Measurements from ENCODE around the gene OAT. TPM values are rescaled to one million over a fixed set of nuclear protein-coding genes. Genes with fewer than 3 reads are reported as not detected.

OAT gene
- total and polyA plus RNA-seq, 2 donors from 2014 or later: 44.1 to 76.6 TPM

DNA sequence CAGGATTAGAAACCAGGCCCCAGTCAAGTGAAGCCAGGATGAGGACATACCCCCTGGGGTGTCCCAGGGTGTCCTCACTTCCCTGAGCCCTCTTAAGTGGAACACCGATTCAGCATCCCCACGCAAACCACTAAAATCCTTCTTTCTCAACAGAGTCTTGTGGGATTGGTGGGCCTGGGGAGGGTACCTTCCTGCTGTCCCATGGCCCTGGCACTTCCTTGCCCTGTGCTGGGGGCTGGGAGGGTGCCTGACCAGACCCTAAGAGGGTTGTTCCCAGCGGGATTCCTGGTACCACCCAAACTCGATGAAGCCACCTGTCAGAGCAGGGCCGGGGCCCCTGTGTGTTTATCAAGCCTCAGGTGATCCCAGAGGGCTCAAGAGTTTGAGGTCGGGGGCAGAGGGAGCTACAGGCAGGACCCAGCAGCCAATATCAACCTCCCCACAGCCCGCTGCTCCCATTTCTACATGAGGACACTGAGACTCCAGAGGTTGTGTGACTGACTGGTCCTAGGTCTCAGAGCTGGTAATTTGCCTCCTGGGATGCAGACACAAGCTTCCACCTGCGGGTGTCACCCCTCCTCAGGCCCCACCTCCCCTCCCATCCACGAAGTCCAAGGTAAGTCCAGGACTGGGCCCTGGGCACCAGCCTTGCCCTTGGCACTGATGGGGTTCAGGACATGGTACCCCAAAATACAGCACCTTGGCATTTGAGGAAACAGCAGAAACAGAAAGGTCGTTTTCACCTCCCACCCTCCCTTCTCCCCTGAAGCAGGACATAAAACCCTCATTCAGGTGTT, 31.4 kb downstream of the OAT start:
- Histone ChIP-seq H3K27me3 (ENCODE audit: control insufficient read depth, insufficient read depth, low read length) (no peaks in the 10 kb centered on the region), H3K9ac (ENCODE audit: low read length in 3 of 3) (no peak overlapping the region), H3K4me3 (ENCODE audit: low read length in 3 of 3) (no peak overlapping the region), H3K27ac (ENCODE audit: low read depth in 2 of 2, low read length in 2 of 2) (no peak overlapping the region), H3K9me3 (ENCODE audit: control insufficient read depth in 2 of 3, insufficient read depth in 1 of 3, low read length in 3 of 3) (no peaks in the 10 kb centered on the region), H3K4me1 (ENCODE audit: control insufficient read depth in 2 of 3, insufficient read depth in 2 of 3, low read depth in 1 of 3, low read length in 3 of 3) (peaks cover 0 to 5% (median 0%) of the 10 kb centered on the region in 3 donors), H3K36me3 (ENCODE audit: control insufficient read depth in 2 of 3, insufficient read depth in 3 of 3, low read length in 3 of 3) (no peaks in the 10 kb centered on the region)
- DNase-seq (peak in 1 of 5 donors; percentile 38), FAIRE-seq (no peak)
- TF ChIP-seq, protein P1, sequence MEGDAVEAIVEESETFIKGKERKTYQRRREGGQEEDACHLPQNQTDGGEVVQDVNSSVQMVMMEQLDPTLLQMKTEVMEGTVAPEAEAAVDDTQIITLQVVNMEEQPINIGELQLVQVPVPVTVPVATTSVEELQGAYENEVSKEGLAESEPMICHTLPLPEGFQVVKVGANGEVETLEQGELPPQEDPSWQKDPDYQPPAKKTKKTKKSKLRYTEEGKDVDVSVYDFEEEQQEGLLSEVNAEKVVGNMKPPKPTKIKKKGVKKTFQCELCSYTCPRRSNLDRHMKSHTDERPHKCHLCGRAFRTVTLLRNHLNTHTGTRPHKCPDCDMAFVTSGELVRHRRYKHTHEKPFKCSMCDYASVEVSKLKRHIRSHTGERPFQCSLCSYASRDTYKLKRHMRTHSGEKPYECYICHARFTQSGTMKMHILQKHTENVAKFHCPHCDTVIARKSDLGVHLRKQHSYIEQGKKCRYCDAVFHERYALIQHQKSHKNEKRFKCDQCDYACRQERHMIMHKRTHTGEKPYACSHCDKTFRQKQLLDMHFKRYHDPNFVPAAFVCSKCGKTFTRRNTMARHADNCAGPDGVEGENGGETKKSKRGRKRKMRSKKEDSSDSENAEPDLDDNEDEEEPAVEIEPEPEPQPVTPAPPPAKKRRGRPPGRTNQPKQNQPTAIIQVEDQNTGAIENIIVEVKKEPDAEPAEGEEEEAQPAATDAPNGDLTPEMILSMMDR (IDR thresholded peaks at IDR 0.05; ENCODE audit: borderline replicate concordance, extremely low read depth, insufficient read depth): no peak
- intact Hi-C loops (cut with DNase I): loop anchor here (5.0 kb wide), 1 partner anchor 390 kb away; no protein-coding TSS in a partner anchor

DNA sequence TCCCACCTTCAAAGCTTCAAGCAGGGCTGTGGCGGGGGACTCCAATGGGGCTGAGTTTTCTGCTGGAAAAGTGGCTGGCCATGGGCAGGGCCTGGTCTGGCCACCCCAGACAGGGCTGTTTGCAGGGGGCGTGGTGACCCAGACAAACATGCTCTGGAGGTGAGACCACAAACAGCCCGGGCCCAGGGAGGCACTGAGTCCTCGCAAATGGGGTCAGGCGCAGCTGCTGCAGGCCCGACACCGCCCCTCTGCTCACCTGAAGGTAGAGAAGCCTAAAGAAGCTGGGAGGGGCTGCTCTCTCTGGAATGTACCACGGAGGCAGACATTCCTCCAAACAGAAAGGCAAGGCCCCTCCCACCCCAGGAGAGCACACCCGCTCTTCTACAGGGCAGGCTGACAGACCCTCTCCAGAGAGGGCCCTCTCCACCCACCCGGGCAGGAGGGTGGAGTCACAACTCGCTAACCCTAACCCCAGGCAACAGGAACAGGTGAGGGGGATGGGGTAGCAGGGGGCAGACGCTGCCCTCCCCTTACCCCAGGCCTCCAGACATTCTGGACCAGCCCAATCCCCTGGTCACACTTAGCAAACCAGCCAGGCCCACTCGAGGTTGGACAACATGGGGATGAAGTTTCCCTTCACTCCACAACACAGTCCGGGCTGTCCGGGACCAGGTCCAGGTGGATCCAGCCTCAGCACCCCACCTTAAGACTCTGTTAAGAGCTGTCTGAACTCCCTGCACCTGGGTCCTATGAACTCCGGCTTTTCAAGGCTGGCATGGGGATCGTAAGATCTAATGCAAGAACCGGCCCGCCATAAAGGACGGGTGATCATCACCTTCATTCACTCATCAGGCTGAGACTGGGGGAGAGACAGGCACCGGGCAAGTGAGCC, 32.3 kb downstream of the OAT start:
- intact Hi-C loops (cut with DNase I): loop anchor here (5.0 kb wide), 1 partner anchor 389 kb away; no protein-coding TSS in a partner anchor
- DNase-seq (peak in 2 of 5 donors; percentile 37 to 74), FAIRE-seq (no peak)
- H3K36me3 ChIP-seq (ENCODE audit: control insufficient read depth in 2 of 3, insufficient read depth in 3 of 3, low read length in 3 of 3): no peaks in the 10 kb centered on the region
- H3K27ac ChIP-seq (ENCODE audit: low read depth in 2 of 2, low read length in 2 of 2): no peak overlapping the region
- H3K9ac ChIP-seq (ENCODE audit: low read length in 3 of 3): no peak overlapping the region
- H3K4me1 ChIP-seq (ENCODE audit: control insufficient read depth in 2 of 3, insufficient read depth in 2 of 3, low read depth in 1 of 3, low read length in 3 of 3): peaks cover 0 to 5% (median 0%) of the 10 kb centered on the region in 3 donors
- no peaks in the 10 kb centered on the region for H3K9me3 ChIP-seq (ENCODE audit: control insufficient read depth in 2 of 3, insufficient read depth in 1 of 3, low read length in 3 of 3)
- H3K4me3 ChIP-seq (ENCODE audit: low read length in 3 of 3): no peak overlapping the region
- TF ChIP-seq, protein P1 (IDR thresholded peaks at IDR 0.05; ENCODE audit: borderline replicate concordance, extremely low read depth, insufficient read depth): no peak
- peaks cover 2% of the 10 kb centered on the region for H3K27me3 ChIP-seq (ENCODE audit: control insufficient read depth, insufficient read depth, low read length)

DNA sequence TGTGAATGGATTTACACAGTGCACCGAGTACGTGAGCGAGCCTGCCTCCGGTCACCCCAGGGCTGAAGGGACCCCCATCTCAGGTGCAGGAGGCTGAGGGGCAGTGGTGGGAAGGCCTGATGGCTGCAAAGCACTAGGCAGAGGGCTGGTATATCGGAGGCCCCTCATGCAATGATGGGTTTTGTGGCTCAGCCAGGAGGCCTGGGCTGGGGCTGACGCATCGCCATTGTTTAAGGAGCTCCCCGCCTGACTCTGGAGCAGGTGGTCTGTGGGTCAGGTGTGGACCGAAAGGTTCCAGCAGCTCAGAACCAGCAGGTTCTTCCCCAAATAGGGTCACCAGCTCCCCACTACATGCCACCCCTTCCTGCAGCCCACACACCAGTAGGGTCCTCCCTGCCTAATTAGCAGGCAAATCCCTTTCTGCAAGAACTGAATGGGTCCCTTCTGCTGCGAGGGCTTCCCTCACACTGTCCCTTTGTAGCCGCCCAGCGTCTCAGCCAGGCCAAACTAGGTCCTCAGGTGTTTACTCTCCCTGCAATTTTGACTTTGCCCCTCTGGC, 33.0 kb downstream of the OAT start:
- no peaks in the 10 kb centered on the region for H3K9me3 ChIP-seq (ENCODE audit: control insufficient read depth in 2 of 3, insufficient read depth in 1 of 3, low read length in 3 of 3)
- intact Hi-C loops (cut with DNase I): loop anchor here (5.0 kb wide), 1 partner anchor 388 kb away; no protein-coding TSS in a partner anchor
- no peaks in the 10 kb centered on the region for H3K36me3 ChIP-seq (ENCODE audit: control insufficient read depth in 2 of 3, insufficient read depth in 3 of 3, low read length in 3 of 3)
- peaks cover 0 to 5% (median 0%) of the 10 kb centered on the region in 3 donors for H3K4me1 ChIP-seq (ENCODE audit: control insufficient read depth in 2 of 3, insufficient read depth in 2 of 3, low read depth in 1 of 3, low read length in 3 of 3)
- H3K9ac ChIP-seq (ENCODE audit: low read length in 3 of 3): no peak overlapping the region
- H3K4me3 ChIP-seq (ENCODE audit: low read length in 3 of 3): no peak overlapping the region
- no peak for FAIRE-seq
- TF ChIP-seq, protein P1 (IDR thresholded peaks at IDR 0.05; ENCODE audit: borderline replicate concordance, extremely low read depth, insufficient read depth): no peak
- no peak overlapping the region for H3K27ac ChIP-seq (ENCODE audit: low read depth in 2 of 2, low read length in 2 of 2)
- no peak for DNase-seq
- H3K27me3 ChIP-seq (ENCODE audit: control insufficient read depth, insufficient read depth, low read length): peaks cover 4% of the 10 kb centered on the region

Measured in kidney (tissue), 14 donors.